Stimulated activated CD8-positive, alpha-beta memory T cell treated with anti-CD3 and anti-CD28 coated beads, Interleukin-4, amount 100 ng/mL, for 1 hour (primary cell): ENCODE data around the gene UNC5B.

Experiments
- DNase-seq, 2 donors: peaks; one replicate each; pipeline ENCODE4 v3.0.0-alpha.2; 2020; ENCODE audit warnings: low read depth in 2 of 2, low spot score in 1 of 2

The UNC5B gene

GRCh38 chr10:71338728-71339495, 126.5 kb downstream of the UNC5B start:
- DNase-seq: no peak

- DNase-seq: no peak
Measured at GRCh38 chr10:71339796-71340589, 127.6 kb downstream of the UNC5B start.

- DNase-seq: no peak
Measured at GRCh38 chr10:71342573-71343391, 130.4 kb downstream of the UNC5B start.

- DNase-seq: no peak
Measured at GRCh38 chr10:71343392-71343773, 131.0 kb downstream of the UNC5B start.

GRCh38 chr10:71344154-71344925, 132.0 kb downstream of the UNC5B start:
- no peak for DNase-seq

GRCh38 chr10:71344993-71345480, 132.7 kb downstream of the UNC5B start:
- no peak for DNase-seq

- no peak for DNase-seq
Measured at GRCh38 chr10:71345694-71346093, 133.3 kb downstream of the UNC5B start.

GRCh38 chr10:71346731-71347130, 134.4 kb downstream of the UNC5B start:
- DNase-seq: no peak

- no peak for DNase-seq
Measured at GRCh38 chr10:71347587-71348395, 135.4 kb downstream of the UNC5B start.

GRCh38 chr10:71348850-71349249, 136.5 kb downstream of the UNC5B start:
- no peak for DNase-seq

GRCh38 chr10:71349406-71349805, 137.0 kb downstream of the UNC5B start:
- DNase-seq: no peak

- DNase-seq: no peak
Measured at GRCh38 chr10:71351087-71351486, 138.7 kb downstream of the UNC5B start.

- no peak for DNase-seq
Measured at GRCh38 chr10:71351628-71352319, 139.4 kb downstream of the UNC5B start.
